ENCODE measurements around the gene CLEC2B.

CLEC2B gene

GRCh38 chr12:9868951-9869306 is 225 bp downstream of the CLEC2B start:
- no peak for DNase-seq (ENCODE audit: low read depth)

- DNase-seq (ENCODE audit: low read depth) = no peak
These were observed 798 bp downstream of the CLEC2B start for GRCh38 chr12:9868311-9868801.

DNA sequence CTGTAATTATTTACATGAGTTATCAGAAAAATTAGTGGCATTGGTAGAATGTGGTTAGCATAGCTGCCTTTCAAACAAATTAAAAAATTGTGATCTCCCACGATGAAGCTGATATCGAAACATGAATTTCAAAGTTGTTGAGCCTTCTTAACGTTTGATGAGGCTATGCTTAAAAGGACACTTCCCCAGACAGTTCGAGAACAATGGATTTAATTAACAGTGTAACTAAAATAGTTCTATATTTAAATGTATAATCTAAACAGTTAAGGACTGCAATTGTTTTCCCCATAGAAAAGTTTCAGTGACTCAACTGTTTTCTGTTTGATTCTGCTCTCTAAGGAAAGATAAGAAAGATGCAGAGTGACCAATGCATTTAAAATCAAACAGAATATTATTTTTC is 1.6 kb downstream of the CLEC2B start:
- no peak for DNase-seq (ENCODE audit: low read depth)

DNA sequence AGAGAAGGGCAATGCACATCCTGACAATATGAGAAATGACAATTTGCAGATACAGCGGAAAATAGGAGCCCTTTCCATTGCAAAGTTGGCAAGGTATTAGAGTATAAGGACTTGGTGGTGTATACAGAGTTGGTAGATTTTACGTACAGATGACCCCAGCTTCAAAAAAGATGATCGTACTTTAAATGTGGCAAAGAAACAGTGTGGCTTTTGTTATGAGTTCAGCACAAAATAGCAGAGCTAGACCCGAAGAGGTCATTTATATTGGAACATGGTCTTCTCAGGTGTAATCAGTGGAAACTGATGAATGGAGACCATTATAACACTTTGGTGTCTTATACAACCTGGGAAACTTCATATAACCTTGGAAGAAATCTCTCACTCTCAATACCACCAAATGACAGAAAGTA is 2.3 kb downstream of the CLEC2B start:
- DNase-seq (ENCODE audit: low read depth) = no peak

DNA sequence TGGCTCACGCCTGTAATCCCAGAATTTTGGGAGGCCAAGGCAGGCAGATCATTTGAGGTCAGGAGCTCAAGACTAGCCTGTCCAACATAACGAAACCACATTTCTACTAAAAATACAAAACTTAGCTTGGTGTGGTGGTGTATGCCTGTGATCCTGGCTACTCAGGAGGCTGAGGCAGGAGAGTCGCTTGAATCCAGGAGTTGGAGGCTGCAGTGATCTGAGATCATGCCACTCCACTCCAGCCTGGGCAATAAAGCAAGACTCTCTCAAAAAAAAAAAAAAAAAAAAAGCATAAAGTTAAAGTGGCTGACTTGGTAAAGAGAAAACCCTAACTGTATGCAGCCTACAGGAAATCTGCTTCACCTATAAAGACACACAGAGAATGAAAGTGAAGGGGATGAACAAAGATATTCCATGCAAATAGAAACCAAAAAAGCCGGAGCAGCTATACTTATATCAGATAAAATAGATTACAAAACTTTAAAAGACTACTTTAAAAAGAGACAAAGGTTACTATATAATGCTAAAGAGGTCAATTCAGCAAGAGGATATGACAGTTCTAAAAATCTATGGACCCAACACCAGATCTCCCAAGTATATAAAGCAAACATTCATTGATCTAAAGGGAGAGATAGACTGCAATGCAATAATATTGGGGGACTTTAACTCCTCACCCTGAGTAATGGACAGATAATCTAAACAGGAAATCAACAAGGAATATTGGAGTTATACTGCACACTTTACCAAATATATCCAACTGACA is 4.1 kb downstream of the CLEC2B start:
- no peak for DNase-seq (ENCODE audit: low read depth)

DNA sequence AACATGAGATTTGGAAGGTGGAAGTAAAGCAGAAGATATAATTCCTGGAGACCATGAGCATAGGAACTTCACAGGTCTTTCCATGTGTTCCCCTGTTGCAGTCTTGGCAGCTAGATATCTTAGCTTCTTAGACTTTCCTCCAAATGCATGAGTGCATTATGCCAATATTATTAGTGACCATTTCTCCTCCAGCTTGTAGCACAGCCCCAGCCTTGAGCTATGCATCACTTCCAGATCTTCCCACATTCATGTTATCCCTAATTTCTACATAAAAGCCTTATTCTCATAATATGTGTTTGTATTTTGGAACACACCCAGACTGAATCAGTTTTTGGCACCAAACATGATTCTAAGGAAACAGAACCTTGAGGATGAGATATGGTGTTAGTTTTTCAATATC is 11.0 kb downstream of the CLEC2B start:
- no peak for DNase-seq (ENCODE audit: low read depth)

DNA sequence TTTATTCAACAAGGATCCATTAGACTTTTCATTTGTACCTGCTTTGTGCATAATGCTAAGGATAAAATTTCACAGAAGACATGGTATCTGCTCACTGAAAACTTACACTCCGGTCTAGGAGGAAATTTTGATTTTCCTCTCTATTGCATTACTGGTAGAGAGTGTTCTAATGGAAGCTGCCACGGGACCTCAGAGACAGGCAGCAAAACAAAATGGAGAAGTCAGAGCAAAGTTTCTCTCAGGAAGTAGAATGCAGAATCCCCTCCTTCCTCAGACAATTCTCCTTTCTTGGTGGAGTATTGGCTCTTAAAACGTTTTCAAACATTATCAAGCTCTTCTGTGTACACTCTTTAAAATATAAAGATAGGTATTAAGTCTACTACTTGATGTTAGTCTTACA is 12.3 kb downstream of the CLEC2B start:
- no peak for DNase-seq (ENCODE audit: low read depth)

DNA sequence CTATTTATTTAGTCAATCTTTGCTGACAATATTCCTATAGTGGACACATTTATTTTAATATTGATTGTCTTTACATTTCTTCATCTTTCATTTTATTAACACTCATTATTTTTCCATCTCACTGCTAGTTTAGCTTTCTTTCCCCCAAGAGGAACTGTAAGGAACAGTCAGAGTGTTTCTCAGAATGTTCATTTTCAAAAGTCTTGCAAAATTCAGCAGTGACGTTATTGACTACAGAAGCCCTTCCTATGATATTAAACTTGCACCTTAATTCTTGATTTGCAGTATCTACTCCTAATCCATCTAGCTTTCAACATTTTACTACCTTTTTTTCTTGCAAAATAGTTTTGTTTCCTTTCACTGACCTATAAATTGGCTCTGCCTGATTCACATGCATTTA is 13.0 kb downstream of the CLEC2B start:
- DNase-seq (ENCODE audit: low read depth) = no peak

GRCh38 chr12:9851927-9852326 is 17.2 kb downstream of the CLEC2B start:
- no peak for DNase-seq (ENCODE audit: low read depth)

DNA sequence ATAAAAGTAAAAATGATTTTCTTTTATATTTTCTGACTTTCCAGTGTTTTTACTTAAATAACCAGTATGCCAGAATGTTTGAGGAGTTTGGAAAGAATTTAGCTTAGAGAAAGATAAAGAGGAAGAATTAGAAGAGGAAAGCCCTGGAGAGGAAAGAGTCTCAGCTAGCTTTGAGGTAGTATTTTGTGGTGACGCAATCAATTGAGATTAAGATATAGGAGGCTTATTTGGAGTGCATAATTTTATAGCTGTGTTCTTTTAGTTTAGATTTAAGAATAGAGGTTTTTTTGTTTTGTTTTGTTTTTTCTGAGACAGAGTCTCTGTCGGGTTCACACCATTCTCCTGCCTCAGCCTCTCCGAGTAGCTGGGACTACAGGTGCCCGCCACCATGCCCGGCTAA is 18.1 kb downstream of the CLEC2B start:
- DNase-seq (ENCODE audit: low read depth) = no peak

- no peak for DNase-seq (ENCODE audit: low read depth)
These were observed 20.3 kb downstream of the CLEC2B start for GRCh38 chr12:9848899-9849298.

GRCh38 chr12:9843407-9843806 is 25.7 kb downstream of the CLEC2B start:
- no peak for DNase-seq (ENCODE audit: low read depth)

DNA sequence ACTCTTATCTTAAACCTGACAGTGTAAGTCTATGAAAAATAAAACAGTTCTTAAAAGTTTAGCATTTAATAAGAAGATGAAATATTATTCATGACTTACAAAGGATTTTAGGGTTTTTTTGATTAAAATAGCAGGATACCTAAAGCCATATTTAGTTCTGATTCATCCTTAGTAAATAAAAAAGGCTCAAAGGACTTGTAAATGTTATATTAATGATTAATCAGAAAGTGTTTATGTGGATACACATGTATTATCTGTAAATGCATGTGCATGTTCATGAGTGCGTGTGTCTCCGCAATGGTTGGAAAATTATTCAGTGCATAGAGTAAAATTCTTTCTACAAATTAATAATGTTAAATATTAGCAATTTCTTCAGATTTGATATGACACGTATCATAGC is 37.4 kb downstream of the CLEC2B start:
- DNase-seq (ENCODE audit: low read depth) = no peak

DNA sequence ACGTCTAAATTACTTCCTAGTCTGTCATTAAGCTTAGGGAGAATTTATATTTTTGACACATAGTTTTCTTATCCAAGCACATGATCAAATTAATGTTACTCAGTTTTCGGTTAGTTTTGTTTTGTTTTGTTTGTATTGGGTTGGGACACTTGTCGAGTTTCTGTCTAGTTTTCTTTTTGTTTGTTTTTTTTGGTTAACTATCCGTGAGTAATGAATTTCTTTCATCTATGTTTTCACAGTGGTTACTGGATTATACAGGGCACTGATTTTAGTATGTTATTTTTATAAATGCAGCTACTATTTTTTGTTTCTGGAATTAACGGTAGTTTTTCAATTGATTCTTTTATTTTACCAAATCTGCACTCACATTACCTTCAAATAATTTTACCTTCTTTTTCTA is 39.2 kb downstream of the CLEC2B start:
- DNase-seq (ENCODE audit: low read depth) = no peak

- DNase-seq (ENCODE audit: low read depth) = no peak
These were observed 39.7 kb downstream of the CLEC2B start for GRCh38 chr12:9829483-9829882.

GRCh38 chr12:9827209-9827888 is 41.8 kb downstream of the CLEC2B start, which contains the start of gene KLRF1:
Gene KLRF1, plus strand, starts transcription at chr12:9827481. Its CDS starts 64 bp downstream, at chr12:9827545.
- DNase-seq (ENCODE audit: low read depth) = no peak

GRCh38 chr12:9820281-9820930 is 48.7 kb downstream of the CLEC2B start:
- no peak for DNase-seq (ENCODE audit: low read depth)

DNA sequence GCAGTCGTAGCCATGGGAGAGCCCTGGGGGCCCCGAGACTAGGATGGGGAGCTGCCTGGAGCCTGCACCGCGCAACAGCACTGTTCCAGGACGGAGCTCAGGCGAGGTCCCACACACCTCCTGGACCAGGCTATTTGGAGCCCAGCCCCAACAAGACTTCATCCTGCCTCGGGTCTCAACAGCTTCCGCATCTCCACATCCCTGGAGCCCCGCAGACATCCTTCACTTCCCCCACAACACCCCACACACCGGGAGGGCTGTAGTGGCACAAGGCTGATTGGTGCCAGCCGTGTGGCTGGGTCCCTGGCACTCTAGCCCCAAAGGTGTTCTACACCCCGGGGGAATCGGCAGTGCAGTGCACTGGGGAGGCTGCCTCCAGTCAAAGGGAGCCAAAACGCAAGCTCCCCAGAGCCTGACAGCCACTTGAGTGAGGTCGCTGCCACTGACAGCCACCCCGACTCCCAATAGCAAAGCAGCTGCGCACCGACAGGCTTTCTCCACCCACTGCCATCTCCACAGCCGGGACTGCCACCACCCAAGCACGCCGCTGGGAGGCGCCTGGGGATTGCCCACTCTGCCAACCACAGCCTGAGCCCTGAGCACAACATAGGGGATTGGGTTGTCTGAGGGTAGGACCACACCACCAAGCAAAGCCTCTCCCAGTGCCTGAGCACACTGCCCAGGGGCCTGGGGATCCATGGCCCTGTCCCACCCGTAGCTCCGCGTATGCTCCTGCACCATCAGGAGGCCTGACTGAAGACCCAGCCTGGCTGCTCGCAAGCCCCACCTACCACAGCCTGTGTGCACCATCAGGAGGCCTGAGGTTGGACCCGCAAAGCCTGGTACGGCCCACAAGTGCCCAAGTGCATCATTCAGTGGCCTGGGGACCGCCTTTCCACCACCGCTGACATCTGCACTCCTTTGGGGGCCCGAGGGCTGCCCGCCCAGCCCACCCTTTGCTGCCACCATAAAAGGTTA is 55.0 kb downstream of the CLEC2B start:
- DNase-seq (ENCODE audit: low read depth) = peak; percentile 91

DNA sequence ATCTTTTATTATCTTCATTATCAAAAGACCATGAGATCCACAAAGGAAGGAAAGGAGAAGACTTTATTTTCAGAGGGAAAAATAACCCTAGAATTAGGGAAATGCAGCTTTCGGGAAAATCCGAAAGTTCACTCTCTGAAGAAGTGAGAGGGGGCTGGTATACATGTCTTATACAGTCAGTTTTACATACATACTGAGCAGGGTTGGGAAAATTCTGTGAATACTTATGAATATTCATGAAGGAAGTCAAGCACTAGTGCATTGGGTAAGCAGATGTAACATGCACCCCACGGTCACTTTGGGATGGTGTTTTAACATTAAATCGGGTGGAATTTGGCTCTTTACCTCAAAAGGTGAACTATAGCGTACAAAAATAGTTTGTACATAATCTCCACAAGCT is 57.5 kb downstream of the CLEC2B start:
- DNase-seq (ENCODE audit: low read depth) = no peak

- no peak for DNase-seq (ENCODE audit: low read depth)
These were observed 58.5 kb downstream of the CLEC2B start for GRCh38 chr12:9810671-9811070.

DNA sequence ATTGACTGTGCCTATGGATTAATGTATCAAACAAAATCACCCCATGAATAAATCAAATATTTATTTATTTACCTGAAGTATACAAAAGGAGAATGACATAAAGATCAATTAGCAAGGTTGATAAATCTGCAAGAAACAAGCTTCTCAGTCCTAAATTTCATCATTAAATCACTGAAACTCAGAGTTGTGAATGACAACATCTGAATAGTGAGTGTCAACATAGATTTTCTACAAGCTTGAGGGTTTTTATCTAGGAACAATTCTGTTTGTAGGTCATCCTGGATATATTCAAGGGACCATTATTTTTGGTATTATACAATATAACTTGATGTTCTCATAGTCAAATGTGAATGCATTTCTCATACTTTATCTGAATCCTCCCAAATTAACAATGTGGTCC is 59.3 kb downstream of the CLEC2B start:
- DNase-seq (ENCODE audit: low read depth) = no peak

DNA sequence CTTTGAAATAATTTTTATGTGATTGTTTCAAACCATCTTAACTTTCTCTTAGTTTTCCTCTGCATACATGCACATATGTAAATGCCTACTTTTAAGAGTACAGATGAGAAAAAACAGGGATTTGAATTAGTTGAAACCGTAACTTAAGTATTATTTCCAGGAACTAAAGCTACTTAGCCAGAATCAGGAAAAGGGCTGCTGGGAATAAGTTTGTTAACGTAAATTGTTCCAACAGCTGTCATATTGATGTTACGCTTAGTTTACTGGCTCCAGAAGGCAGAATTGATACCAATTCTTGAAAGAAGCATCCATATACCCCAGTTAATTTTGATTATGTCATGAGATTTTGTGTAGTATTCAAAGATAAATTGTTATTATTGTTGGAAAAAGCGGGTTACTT is 59.8 kb downstream of the CLEC2B start:
- no peak for DNase-seq (ENCODE audit: low read depth)
